A673 (cell line): ENCODE results near the gene NT5M.

Source experiments
- EZH2 ChIP-seq: fragments of 200-600 bp; sonication (generic); IDR thresholded peaks from 2 replicates; pipeline ENCODE4 v1.6.1; 2017; ENCODE audit warnings: borderline replicate concordance, low read depth, mild to moderate bottlenecking, mixed read lengths, antibody characterized with exemption, low read length; ENCODE audit not compliant: poor library complexity, severe bottlenecking
- TF ChIP-seq, protein P1 (sequence below): fragments of 300-800, 200-600 bp; sonication (generic); conservative IDR thresholded peaks from 2 replicates; pipeline ENCODE4 v1.5.1; 2017; ENCODE audit warnings: low read depth, mild to moderate bottlenecking, antibody characterized with exemption, low read length, moderate library complexity, mixed read lengths

DNA sequence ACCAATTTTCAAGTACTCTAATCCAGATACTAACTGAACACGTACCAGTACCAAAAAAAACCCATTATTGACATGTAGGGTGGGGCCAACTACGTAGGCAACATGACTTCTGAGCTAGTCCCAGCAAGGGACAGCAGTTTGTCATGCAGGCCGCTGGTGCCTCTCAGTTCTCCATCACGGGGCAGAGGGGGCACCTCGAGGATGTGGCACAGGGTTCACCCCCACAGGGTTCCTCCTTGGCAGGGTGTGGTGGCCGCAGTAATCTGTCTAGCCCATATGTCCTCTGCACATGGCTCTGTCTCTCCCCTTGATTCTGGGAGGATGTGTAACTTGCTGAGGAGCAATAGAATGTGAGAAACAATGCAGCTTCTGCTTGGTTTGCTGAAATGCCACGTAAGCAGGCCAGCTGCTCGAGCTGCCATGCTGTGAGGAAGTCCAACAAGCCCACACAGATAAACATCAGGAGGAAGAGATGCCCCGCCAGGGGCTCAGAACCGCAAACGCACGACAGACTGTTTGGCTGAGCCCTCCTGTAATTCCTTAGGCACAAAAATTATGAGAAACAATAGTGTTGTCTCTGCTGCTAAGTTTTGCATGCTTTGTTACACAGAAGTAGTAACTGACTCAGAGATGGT lies 62.4 kb downstream of the NT5M start:
- TF ChIP-seq, protein P1, sequence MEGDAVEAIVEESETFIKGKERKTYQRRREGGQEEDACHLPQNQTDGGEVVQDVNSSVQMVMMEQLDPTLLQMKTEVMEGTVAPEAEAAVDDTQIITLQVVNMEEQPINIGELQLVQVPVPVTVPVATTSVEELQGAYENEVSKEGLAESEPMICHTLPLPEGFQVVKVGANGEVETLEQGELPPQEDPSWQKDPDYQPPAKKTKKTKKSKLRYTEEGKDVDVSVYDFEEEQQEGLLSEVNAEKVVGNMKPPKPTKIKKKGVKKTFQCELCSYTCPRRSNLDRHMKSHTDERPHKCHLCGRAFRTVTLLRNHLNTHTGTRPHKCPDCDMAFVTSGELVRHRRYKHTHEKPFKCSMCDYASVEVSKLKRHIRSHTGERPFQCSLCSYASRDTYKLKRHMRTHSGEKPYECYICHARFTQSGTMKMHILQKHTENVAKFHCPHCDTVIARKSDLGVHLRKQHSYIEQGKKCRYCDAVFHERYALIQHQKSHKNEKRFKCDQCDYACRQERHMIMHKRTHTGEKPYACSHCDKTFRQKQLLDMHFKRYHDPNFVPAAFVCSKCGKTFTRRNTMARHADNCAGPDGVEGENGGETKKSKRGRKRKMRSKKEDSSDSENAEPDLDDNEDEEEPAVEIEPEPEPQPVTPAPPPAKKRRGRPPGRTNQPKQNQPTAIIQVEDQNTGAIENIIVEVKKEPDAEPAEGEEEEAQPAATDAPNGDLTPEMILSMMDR: no peak
- TF ChIP-seq EZH2: no peak
